CD14-positive monocyte (primary cell): Measurements from ENCODE around the gene HS6ST2. TPM values are rescaled to one million over a fixed set of nuclear protein-coding genes. Genes with fewer than 3 reads are reported as not detected.

Source experiments
- DNase-seq, 3 donors: peaks; one replicate each; pipeline ENCODE4 v3.0.0-alpha.2; 2011 to 2022
- H2AFZ ChIP-seq: 2 replicates; pipeline ENCODE4 v1.6.0; 2012; ENCODE audit warnings: mild to moderate bottlenecking, low read depth, low read length, inconsistent platforms; ENCODE audit not compliant: insufficient read depth, poor library complexity, severe bottlenecking
- H3K27ac ChIP-seq, 2 donors: 1 replicate in 1 of 2; 2 replicates in 1 of 2; pipeline ENCODE4 v1.5.1; 2012 to 2013; ENCODE audit warnings: low read length in 2 of 2, control low read depth in 1 of 2, inconsistent platforms in 1 of 2, low read depth in 1 of 2, mild to moderate bottlenecking in 1 of 2
- H3K27me3 ChIP-seq, 2 donors: one replicate each; pipeline versions ENCODE4 v1.6.0 to v1.6.1; 2011 to 2013; ENCODE audit warnings: low read length in 2 of 2; ENCODE audit not compliant: control insufficient read depth in 2 of 2, insufficient read depth in 2 of 2
- H3K36me3 ChIP-seq, 2 donors: replicated peaks in 1 of 2; 1 replicate in 1 of 2; 2 replicates in 1 of 2; pipeline versions ENCODE4 v1.5.1 to v1.6.1; 2012 to 2013; ENCODE audit warnings: low read length in 2 of 2, control low read depth in 1 of 2, inconsistent platforms in 1 of 2, mild to moderate bottlenecking in 1 of 2; ENCODE audit not compliant: insufficient read depth in 2 of 2, control insufficient read depth in 1 of 2
- H3K4me1 ChIP-seq, 2 donors: 1 replicate in 1 of 2; 2 replicates in 1 of 2; pipeline versions ENCODE4 v1.5.1 to v1.6.1; 2012 to 2013; ENCODE audit warnings: low read length in 2 of 2, control low read depth in 1 of 2, inconsistent platforms in 1 of 2, mild to moderate bottlenecking in 1 of 2, moderate library complexity in 1 of 2; ENCODE audit not compliant: insufficient read depth in 2 of 2, control insufficient read depth in 1 of 2
- H3K4me2 ChIP-seq: replicated peaks from 2 replicates; pipeline ENCODE3; 2012; ENCODE audit warnings: low read length, moderate library complexity, mild to moderate bottlenecking; ENCODE audit not compliant: poor library complexity, severe bottlenecking; ENCODE audit errors: extremely low read depth
- H3K4me3 ChIP-seq, 3 experiments: fragments of 200-600 bp in 1 of 3; sonication (generic) in 1 of 3; replicated peaks in 1 of 3; 1 replicate in 2 of 3; 2 replicates in 1 of 3; pipeline ENCODE4 v1.5.1; 2011 to 2013; ENCODE audit warnings: low read length in 3 of 3, mild to moderate bottlenecking in 3 of 3, control low read depth in 2 of 3, low read depth in 2 of 3, inconsistent platforms in 1 of 3, moderate library complexity in 1 of 3
- H3K79me2 ChIP-seq: 2 replicates; pipeline ENCODE4 v1.6.0; 2012; ENCODE audit warnings: mild to moderate bottlenecking, control low read depth, inconsistent platforms, low read length, moderate library complexity; ENCODE audit not compliant: insufficient read depth
- H3K9ac ChIP-seq: 2 replicates; pipeline ENCODE4 v1.6.0; 2017; ENCODE audit warnings: low read length, mild to moderate bottlenecking; ENCODE audit not compliant: insufficient read depth, poor library complexity, severe bottlenecking
- H3K9me3 ChIP-seq, 2 donors: replicated peaks in 1 of 2; 1 replicate in 1 of 2; 2 replicates in 1 of 2; pipeline versions ENCODE4 v1.5.1 to v1.6.1; 2012 to 2013; ENCODE audit warnings: low read length in 2 of 2, control low read depth in 1 of 2; ENCODE audit not compliant: control insufficient read depth in 1 of 2, insufficient read depth in 1 of 2
- H4K20me1 ChIP-seq: 2 replicates; pipeline ENCODE4 v1.6.0; 2012; ENCODE audit warnings: mild to moderate bottlenecking, low read length, control low read depth, moderate library complexity; ENCODE audit not compliant: insufficient read depth
- H3K27ac Mint-ChIP-seq, 7 donors: one replicate each; pipeline ENCODE4 v1.8.0; 2020; ENCODE audit warnings: mild to moderate bottlenecking in 7 of 7, mixed read lengths in 7 of 7, moderate library complexity in 6 of 7, inconsistent platforms in 2 of 7
- H3K27me3 Mint-ChIP-seq, 3 donors: one replicate each; pipeline ENCODE4 v1.8.0; 2021 to 2022; ENCODE audit warnings: low read depth in 3 of 3, mild to moderate bottlenecking in 3 of 3, mixed read lengths in 3 of 3, moderate library complexity in 3 of 3, inconsistent platforms in 1 of 3
- H3K36me3 Mint-ChIP-seq, 2 donors: one replicate each; pipeline ENCODE4 v1.8.0; 2020; ENCODE audit warnings: mixed read lengths in 2 of 2, inconsistent platforms in 1 of 2, mild to moderate bottlenecking in 1 of 2
- H3K4me1 Mint-ChIP-seq: one replicate; pipeline ENCODE4 v1.8.0; 2020; ENCODE audit warnings: mild to moderate bottlenecking, mixed read lengths
- H3K4me3 Mint-ChIP-seq, 2 donors: one replicate each; pipeline ENCODE4 v1.8.0; 2020; ENCODE audit warnings: mild to moderate bottlenecking in 2 of 2, mixed read lengths in 2 of 2, moderate library complexity in 1 of 2
- H3K9me3 Mint-ChIP-seq, 7 donors: one replicate each; pipeline ENCODE4 v1.8.0; 2020 to 2022; ENCODE audit warnings: mixed read lengths in 7 of 7, mild to moderate bottlenecking in 6 of 7, moderate library complexity in 6 of 7, inconsistent platforms in 2 of 7
- WGBS: methylation state at CpG from one replicate; pipeline ENCODE4 v1.1.5; 2013; ENCODE audit warnings: missing lambda C conversion rate; ENCODE audit not compliant: insufficient coverage; 5-methylcytosine and 5-hydroxymethylcytosine counted together
- intact Hi-C, 2 donors: fragments of 100-400 bp; cut with micrococcal nuclease; formaldehyde crosslinking; loops; one replicate each; pipeline versions ENCODE4 v1.15.0 to v1.15.1; 2023
- polyA plus RNA-seq, 3 donors: library from polyadenylated mRNA; depleted of rRNA in 1 of 3; unstranded in 2 of 3; stranded (reverse) in 1 of 3; fragments of 300-500 nt in 2 of 3; fragments of >200 nt in 1 of 3; fragmentation: Illumina TruSeq in 2 of 3; gene quantifications; 1 replicate in 2 of 3; 2 replicates in 1 of 3; pipeline ENCODE4 v1.2.3, GENCODE V29; 2012 to 2021
- small RNA-seq: library from RNA; depleted of rRNA; stranded (forward); fragments of <200 nt; gene quantifications from one replicate; pipeline ENCODE3, GENCODE V24; 2012; ENCODE audit warnings: low read depth; ENCODE audit not compliant: insufficient read length
- TF ChIP-seq, protein P1 (sequence below): fragments of 200-600 bp; IDR thresholded peaks from one replicate; pipeline ENCODE4 v1.8.0; 2022; ENCODE audit warnings: antibody characterized with exemption, mild to moderate bottlenecking

Gene HS6ST2
- polyA plus RNA-seq, 3 donors, result not detected

DNA sequence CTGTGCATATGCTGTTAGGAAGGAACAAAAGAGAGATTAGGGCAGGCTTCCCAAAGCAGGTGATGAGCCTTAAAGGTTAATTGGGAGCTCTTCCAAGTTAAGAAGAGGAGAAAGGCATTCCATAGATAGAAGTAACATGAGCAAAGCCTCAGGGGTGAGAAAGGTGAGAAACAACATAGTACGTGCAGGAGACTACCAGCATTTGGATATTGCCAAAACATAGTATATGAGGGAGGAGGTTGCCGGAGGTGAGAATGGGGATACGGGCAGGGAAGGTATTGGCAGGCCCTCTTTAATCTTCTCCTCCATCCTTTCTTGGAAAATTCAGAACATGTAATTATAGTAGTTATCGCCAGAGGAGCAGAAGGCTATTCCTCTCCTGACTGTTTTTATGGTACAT, 373.5 kb downstream of the HS6ST2 start:
- H3K4me3 Mint-ChIP-seq, result no peak overlapping the region
- no peak overlapping the region for H3K27ac Mint-ChIP-seq
- no peak for DNase-seq
- TF ChIP-seq, protein P1, sequence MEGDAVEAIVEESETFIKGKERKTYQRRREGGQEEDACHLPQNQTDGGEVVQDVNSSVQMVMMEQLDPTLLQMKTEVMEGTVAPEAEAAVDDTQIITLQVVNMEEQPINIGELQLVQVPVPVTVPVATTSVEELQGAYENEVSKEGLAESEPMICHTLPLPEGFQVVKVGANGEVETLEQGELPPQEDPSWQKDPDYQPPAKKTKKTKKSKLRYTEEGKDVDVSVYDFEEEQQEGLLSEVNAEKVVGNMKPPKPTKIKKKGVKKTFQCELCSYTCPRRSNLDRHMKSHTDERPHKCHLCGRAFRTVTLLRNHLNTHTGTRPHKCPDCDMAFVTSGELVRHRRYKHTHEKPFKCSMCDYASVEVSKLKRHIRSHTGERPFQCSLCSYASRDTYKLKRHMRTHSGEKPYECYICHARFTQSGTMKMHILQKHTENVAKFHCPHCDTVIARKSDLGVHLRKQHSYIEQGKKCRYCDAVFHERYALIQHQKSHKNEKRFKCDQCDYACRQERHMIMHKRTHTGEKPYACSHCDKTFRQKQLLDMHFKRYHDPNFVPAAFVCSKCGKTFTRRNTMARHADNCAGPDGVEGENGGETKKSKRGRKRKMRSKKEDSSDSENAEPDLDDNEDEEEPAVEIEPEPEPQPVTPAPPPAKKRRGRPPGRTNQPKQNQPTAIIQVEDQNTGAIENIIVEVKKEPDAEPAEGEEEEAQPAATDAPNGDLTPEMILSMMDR, result no peak
- Histone ChIP-seq H3K9ac (no peak overlapping the region), H3K4me3 (no peak overlapping the region), H3K9me3 (no peaks in the 10 kb centered on the region), H2AFZ (no peak overlapping the region), H4K20me1 (no peaks in the 10 kb centered on the region), H3K4me1 (no peaks in the 10 kb centered on the region), H3K27ac (no peak overlapping the region), H3K36me3 (no peaks in the 10 kb centered on the region), H3K27me3 (peaks cover 0 to 9% of the 10 kb centered on the region in 2 donors), H3K4me2 (no peak overlapping the region), H3K79me2 (no peaks in the 10 kb centered on the region)
- no peaks in the 10 kb centered on the region for H3K9me3 Mint-ChIP-seq
- WGBS, result no CpG with 5 or more reads among the region's 4 CpGs
- H3K4me1 Mint-ChIP-seq, result no peaks in the 10 kb centered on the region
- intact Hi-C loops, result no loop called here
- H3K36me3 Mint-ChIP-seq, result no peaks in the 10 kb centered on the region
- H3K27me3 Mint-ChIP-seq, result peaks cover 2% of the 10 kb centered on the region in 3 donors

DNA sequence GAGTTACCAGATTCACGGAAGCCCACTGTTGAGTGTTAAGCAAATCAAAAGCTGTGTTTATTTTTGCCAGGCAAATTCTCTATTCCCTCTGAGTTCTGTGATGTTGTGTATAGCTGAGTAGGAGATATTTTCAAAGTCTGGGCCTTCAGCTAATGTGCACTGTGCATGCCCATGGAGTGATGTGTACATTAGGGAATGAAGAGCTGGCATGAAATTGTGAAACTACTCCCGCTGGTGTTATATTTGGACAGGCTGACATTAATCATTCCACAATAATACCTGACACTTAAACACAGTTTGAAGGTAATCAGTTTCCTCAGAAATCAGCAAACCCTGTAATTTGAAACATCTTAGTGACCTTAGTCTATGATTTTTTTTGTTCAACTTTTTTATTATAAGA, 381.5 kb downstream of the HS6ST2 start:
- Histone ChIP-seq H3K36me3 (no peaks in the 10 kb centered on the region), H3K79me2 (no peaks in the 10 kb centered on the region), H2AFZ (no peak overlapping the region), H4K20me1 (no peaks in the 10 kb centered on the region), H3K4me3 (no peak overlapping the region), H3K4me2 (no peak overlapping the region), H3K9me3 (no peaks in the 10 kb centered on the region), H3K27me3 (peaks cover 0 to 21% of the 10 kb centered on the region in 2 donors), H3K4me1 (no peaks in the 10 kb centered on the region), H3K9ac (no peak overlapping the region), H3K27ac (no peak overlapping the region)
- Mint-ChIP-seq H3K27me3 (peaks cover 1 to 16% (median 2%) of the 10 kb centered on the region in 3 donors), H3K9me3 (no peaks in the 10 kb centered on the region), H3K4me3 (no peak overlapping the region), H3K27ac (no peak overlapping the region), H3K4me1 (no peaks in the 10 kb centered on the region), H3K36me3 (no peaks in the 10 kb centered on the region)
- no peak for DNase-seq
- intact Hi-C loops, result no loop called here
- TF ChIP-seq, protein P1, result no peak
- WGBS, result no CpG with 5 or more reads among the region's 2 CpGs

Small RNA genes within 50 kb of the gene (small RNA-seq; reads per million reads assigned to genes)
- gene RNU6-98P, result not detected
- not detected for gene Z82205.1

Other genes starting within 250 kb of the HS6ST2 start
- not detected for gene USP26, start 138.5 kb upstream of the HS6ST2 start, polyA plus RNA-seq